Measurements from ENCODE around the gene SGMS2.

DNA sequence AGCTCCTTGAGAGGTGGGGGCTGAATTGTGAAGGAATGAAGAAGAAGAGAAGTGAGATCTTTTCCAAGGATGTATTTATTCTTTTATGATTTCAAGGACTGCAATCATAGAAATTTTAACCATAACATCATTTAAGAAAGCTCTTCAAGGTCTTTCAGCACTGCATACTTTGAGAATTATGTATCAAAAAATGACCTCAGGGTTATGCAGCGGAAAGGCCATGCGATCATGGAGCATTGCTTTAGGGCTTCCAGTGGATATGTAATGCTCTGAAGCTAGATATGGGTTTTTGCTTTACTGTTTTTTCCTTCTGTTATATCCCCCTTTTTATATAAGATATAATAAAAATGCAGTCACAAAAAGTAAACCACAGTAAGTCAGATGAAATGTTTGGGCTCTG, 38.7 kb downstream of the SGMS2 start:
- TF ChIP-seq, protein P1, sequence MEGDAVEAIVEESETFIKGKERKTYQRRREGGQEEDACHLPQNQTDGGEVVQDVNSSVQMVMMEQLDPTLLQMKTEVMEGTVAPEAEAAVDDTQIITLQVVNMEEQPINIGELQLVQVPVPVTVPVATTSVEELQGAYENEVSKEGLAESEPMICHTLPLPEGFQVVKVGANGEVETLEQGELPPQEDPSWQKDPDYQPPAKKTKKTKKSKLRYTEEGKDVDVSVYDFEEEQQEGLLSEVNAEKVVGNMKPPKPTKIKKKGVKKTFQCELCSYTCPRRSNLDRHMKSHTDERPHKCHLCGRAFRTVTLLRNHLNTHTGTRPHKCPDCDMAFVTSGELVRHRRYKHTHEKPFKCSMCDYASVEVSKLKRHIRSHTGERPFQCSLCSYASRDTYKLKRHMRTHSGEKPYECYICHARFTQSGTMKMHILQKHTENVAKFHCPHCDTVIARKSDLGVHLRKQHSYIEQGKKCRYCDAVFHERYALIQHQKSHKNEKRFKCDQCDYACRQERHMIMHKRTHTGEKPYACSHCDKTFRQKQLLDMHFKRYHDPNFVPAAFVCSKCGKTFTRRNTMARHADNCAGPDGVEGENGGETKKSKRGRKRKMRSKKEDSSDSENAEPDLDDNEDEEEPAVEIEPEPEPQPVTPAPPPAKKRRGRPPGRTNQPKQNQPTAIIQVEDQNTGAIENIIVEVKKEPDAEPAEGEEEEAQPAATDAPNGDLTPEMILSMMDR (IDR thresholded peaks at IDR 0.05) = no peak
- TF ChIP-seq POLR2AphosphoS5 (IDR thresholded peaks at IDR 0.05) = no peak
- TF ChIP-seq EP300 (IDR thresholded peaks at IDR 0.05) = no peak
